ENCODE results near the gene WDFY3.
"Not testable (repeated sequence)": the region's sequence is repeated elsewhere in the genome, so short reads cannot be mapped to it uniquely, and the experiment has no call there.

The WDFY3 gene

DNA sequence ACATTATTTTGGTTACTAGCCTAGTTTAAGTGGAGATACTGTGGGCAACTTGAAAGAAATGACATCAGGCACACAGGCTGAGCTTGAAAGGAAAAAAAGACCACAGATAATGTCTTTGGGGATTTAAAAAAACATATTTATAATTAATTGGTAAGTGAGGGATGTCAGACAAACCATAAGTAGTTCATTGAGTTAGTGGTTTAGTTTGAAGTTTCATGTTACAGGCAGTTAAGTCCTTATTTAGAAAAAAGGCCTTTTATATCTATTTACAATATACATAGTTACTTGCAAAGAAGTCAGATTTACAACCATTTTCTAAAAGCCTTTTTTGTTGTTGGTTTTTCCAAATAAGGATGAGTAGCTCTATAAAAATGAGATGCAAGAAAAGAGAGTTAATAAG, 294.3 kb downstream of the WDFY3 start:
- FAIRE-seq (no peak), DNase-seq (ENCODE audit: insufficient read length, low spot score) (no peak)
- TF ChIP-seq, protein P1, sequence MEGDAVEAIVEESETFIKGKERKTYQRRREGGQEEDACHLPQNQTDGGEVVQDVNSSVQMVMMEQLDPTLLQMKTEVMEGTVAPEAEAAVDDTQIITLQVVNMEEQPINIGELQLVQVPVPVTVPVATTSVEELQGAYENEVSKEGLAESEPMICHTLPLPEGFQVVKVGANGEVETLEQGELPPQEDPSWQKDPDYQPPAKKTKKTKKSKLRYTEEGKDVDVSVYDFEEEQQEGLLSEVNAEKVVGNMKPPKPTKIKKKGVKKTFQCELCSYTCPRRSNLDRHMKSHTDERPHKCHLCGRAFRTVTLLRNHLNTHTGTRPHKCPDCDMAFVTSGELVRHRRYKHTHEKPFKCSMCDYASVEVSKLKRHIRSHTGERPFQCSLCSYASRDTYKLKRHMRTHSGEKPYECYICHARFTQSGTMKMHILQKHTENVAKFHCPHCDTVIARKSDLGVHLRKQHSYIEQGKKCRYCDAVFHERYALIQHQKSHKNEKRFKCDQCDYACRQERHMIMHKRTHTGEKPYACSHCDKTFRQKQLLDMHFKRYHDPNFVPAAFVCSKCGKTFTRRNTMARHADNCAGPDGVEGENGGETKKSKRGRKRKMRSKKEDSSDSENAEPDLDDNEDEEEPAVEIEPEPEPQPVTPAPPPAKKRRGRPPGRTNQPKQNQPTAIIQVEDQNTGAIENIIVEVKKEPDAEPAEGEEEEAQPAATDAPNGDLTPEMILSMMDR (IDR thresholded peaks at IDR 0.05; ENCODE audit: insufficient read depth, missing control alignments), result no peak

DNA sequence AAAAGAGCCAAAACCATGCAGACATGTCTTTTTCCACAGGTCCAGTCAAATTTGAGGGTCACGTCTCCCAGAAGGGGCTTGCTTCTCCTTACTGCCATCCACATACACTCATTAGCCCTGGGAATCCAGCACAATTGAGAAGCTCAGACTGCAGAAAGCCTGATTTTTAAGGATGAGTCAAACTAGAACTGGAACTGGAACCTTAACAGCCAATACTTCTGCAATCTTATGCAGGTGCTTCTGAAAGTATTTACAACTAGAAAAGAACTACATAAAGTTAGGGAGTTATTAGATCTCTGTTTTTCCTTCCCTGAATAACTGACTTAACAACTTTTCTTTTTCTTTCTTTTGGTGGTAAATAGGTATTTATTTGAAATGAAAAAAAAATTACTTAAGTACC, 297.3 kb downstream of the WDFY3 start:
- FAIRE-seq (no peak), DNase-seq (ENCODE audit: insufficient read length, low spot score) (no peak)
- TF ChIP-seq, protein P1 (IDR thresholded peaks at IDR 0.05; ENCODE audit: insufficient read depth, missing control alignments), result no peak

GRCh38 chr4:84666439-84666838, 300.1 kb downstream of the WDFY3 start:
- TF ChIP-seq, protein P1 (IDR thresholded peaks at IDR 0.05; ENCODE audit: insufficient read depth, missing control alignments), result no peak
- DNase-seq (ENCODE audit: insufficient read length, low spot score), result no peak
- no peak for FAIRE-seq

DNA sequence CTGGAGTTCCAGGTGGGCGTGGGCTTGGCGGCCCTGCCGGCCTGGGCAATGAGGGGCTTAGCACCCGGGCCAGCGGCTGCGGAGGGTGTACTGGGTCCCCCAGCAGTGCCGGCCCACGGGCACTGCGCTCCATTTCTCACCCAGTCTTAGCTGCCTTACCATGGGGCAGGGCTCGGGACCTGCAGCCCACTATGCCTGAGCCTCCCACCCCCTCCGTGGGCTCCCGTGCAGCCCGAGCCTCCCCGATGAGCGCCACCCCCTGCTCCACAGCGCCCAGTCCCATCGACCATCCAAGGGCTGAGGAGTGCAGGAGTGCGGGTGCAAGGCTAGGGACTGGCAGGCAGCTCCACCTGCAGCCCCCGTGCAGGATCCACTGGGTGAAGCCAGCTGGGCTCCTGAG, 301.7 kb downstream of the WDFY3 start:
- FAIRE-seq, result not testable (repeated sequence)

DNA sequence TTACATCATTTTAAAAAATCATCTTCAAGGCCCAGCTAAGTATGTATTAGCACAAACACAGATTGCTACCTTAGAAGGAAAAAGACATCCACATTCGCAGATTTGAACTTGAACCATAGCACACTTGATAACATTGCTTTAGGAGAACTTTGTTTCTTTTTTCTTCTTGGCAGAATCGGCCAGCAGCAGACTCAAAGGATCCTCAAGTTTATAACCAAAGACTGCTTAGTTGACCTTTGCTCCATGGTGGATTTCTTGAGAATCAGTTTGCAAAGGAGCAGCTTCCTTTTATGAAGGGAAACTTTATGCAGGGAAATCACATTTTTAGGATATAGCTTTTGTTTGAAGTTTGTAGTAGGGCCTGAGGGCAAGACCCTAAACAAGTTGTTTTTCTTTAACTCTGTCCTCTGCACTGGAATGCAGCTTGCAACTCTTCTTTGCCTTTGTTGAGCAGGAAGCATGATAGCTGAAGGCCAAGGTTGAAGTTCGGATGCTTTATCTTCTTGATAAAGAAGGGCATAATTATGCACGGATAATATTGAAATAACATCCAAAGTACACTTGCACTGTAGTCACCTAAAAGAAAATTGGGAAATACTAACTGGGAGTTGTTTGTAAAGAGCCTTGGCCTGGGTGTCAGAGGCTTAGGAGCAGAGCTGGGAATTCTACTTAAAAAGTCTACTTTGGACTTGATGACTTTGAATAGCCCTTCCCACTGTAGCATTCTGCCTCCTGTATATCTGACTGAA, 305.1 kb downstream of the WDFY3 start:
- FAIRE-seq, result no peak
- TF ChIP-seq, protein P1 (IDR thresholded peaks at IDR 0.05; ENCODE audit: insufficient read depth, missing control alignments), result no peak
- no peak for DNase-seq (ENCODE audit: insufficient read length, low spot score)

More for the DNA sequence above, 301.7 kb downstream of the WDFY3 start:
- not testable (repeated sequence) for DNase-seq (ENCODE audit: insufficient read length, low spot score)

DNA sequence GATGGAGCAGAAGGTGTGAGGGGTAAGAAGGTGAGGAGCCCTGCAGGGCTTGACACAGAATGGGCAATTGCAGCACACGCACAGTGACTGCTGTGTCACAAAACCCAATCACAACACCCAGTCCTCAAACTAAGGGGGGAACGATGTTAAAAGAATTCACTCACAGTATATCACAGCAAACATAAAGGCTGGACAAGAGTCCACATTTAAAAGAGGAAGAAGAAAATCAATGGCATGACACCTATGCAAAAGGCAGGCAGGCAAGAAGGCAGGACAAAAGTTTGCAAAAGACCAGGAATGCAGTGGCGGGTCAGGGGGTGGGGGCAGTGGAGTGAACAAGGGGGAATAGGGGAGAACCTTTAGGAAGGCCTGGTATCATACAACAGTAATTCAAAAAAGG, 305.9 kb downstream of the WDFY3 start:
- DNase-seq (ENCODE audit: insufficient read length, low spot score), result no peak
- TF ChIP-seq, protein P1 (IDR thresholded peaks at IDR 0.05; ENCODE audit: insufficient read depth, missing control alignments), result no peak
- no peak for FAIRE-seq

DNA sequence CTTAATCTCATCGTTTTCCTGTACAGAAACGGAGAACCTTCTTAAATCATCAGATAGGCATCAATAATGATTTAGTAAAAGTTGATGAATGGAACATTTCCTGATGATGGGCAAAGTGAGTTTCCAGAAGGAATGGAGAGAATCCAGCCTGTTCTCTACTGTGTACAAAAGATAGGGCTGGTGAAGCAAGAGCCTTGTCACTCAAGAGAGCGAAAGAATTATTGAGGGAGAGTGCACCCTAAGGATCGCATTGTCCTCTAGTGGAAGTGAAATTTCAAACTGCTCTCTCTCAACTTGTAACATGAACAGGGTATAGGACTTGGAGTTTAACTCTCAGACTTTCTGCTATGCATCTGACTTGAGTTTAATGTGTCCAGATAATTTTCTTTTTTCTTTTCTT, 314.0 kb downstream of the WDFY3 start:
- TF ChIP-seq, protein P1 (IDR thresholded peaks at IDR 0.05; ENCODE audit: insufficient read depth, missing control alignments), result no peak
- no peak for FAIRE-seq
- DNase-seq (ENCODE audit: insufficient read length, low spot score), result no peak

All from D721Med (cell line).